WTC11 (cell line): ENCODE measurements around the gene RPL10A. TPM values are rescaled to one million over a fixed set of nuclear protein-coding genes. Genes with fewer than 3 reads are reported as not detected.
A peak's percentile ranks its signal among the peaks of the same experiment; 100 is the strongest.

ENCODE experiments used
- AR ChIP-seq: fragments of 250-450 bp; sonication (Bioruptor Pico); IDR thresholded peaks from 2 replicates; pipeline ENCODE4 v1.9.0; 2021; ENCODE audit warnings: mild to moderate bottlenecking
- CREM ChIP-seq: sonication (generic); formaldehyde crosslinking; IDR thresholded peaks from 2 replicates; pipeline ENCODE4 v1.8.1; 2022; ENCODE audit warnings: mild to moderate bottlenecking, missing genetic modification reagents, moderate library complexity
- E2F4 ChIP-seq: sonication (generic); formaldehyde crosslinking; IDR thresholded peaks from 2 replicates; pipeline ENCODE4 v1.8.1; 2022; ENCODE audit warnings: low read depth, mild to moderate bottlenecking, moderate library complexity, missing genetic modification reagents, borderline replicate concordance
- E2F5 ChIP-seq: sonication (generic); formaldehyde crosslinking; IDR thresholded peaks from 2 replicates; pipeline ENCODE4 v1.8.1; 2022; ENCODE audit warnings: mild to moderate bottlenecking, moderate library complexity, missing genetic modification reagents
- ERG ChIP-seq: fragments of 250-450 bp; sonication (Bioruptor Pico); IDR thresholded peaks from 2 replicates; pipeline ENCODE4 v1.8.0; 2021; ENCODE audit warnings: mild to moderate bottlenecking
- FOXK1 ChIP-seq: sonication (generic); formaldehyde crosslinking; IDR thresholded peaks from 2 replicates; pipeline ENCODE4 v1.8.0; 2022; ENCODE audit warnings: mild to moderate bottlenecking, moderate library complexity, missing genetic modification reagents
- GRHL2 ChIP-seq: fragments of 250-450 bp; sonication (Bioruptor Pico); IDR thresholded peaks from 2 replicates; pipeline ENCODE4 v1.8.0; 2022; ENCODE audit warnings: mild to moderate bottlenecking, moderate library complexity; ENCODE audit not compliant: insufficient replicate concordance, severe bottlenecking
- HMGXB4 ChIP-seq: sonication (generic); formaldehyde crosslinking; IDR thresholded peaks from 2 replicates; pipeline ENCODE4 v1.8.1; 2023; ENCODE audit warnings: mild to moderate bottlenecking, moderate library complexity, missing genetic modification reagents
- MLX ChIP-seq: sonication (generic); formaldehyde crosslinking; IDR thresholded peaks from 2 replicates; pipeline ENCODE4 v1.8.1; 2023; ENCODE audit warnings: mild to moderate bottlenecking, missing genetic modification reagents, moderate library complexity
- NFATC4 ChIP-seq: fragments of 250-450 bp; sonication (Bioruptor Pico); IDR thresholded peaks from 2 replicates; pipeline ENCODE4 v1.9.0; 2021; ENCODE audit warnings: mild to moderate bottlenecking
- NFE2L1 ChIP-seq: sonication (generic); formaldehyde crosslinking; IDR thresholded peaks from 2 replicates; pipeline ENCODE4 v1.8.1; 2023; ENCODE audit warnings: missing genetic modification reagents
- NR2C2 ChIP-seq: sonication (generic); formaldehyde crosslinking; IDR thresholded peaks from 2 replicates; pipeline ENCODE4 v1.8.0; 2022; ENCODE audit warnings: mild to moderate bottlenecking, missing genetic modification reagents
- NR3C1 ChIP-seq: sonication (generic); formaldehyde crosslinking; conservative IDR thresholded peaks from 2 replicates; pipeline ENCODE4 v1.8.1; 2023; ENCODE audit warnings: low read depth, mild to moderate bottlenecking, missing genetic modification reagents
- PRRX2 ChIP-seq: fragments of 250-450 bp; sonication (Bioruptor Pico); IDR thresholded peaks from 2 replicates; pipeline ENCODE4 v1.8.0; 2021; ENCODE audit warnings: mild to moderate bottlenecking
- SMAD3 ChIP-seq: sonication (generic); formaldehyde crosslinking; IDR thresholded peaks from 2 replicates; pipeline ENCODE4 v1.8.0; 2022; ENCODE audit warnings: missing genetic modification reagents, mild to moderate bottlenecking, borderline replicate concordance
- SMAD4 ChIP-seq: sonication (generic); formaldehyde crosslinking; IDR thresholded peaks from 2 replicates; pipeline ENCODE4 v1.8.0; 2022; ENCODE audit warnings: mild to moderate bottlenecking, missing genetic modification reagents
- TCF7 ChIP-seq: sonication (generic); formaldehyde crosslinking; IDR thresholded peaks from 2 replicates; pipeline ENCODE4 v1.8.0; 2022; ENCODE audit warnings: mild to moderate bottlenecking, low read depth, missing genetic modification reagents, moderate library complexity
- TEAD1 ChIP-seq: sonication (generic); formaldehyde crosslinking; IDR thresholded peaks from 2 replicates; pipeline ENCODE4 v1.8.0; 2022; ENCODE audit warnings: mild to moderate bottlenecking, missing genetic modification reagents
- USF2 ChIP-seq: sonication (generic); formaldehyde crosslinking; IDR thresholded peaks from 2 replicates; pipeline ENCODE4 v1.8.1; 2023; ENCODE audit warnings: mild to moderate bottlenecking, missing genetic modification reagents, moderate library complexity
- ZBTB21 ChIP-seq: sonication (generic); formaldehyde crosslinking; IDR thresholded peaks from 2 replicates; pipeline ENCODE4 v1.8.1; 2023; ENCODE audit warnings: mild to moderate bottlenecking, missing genetic modification reagents, borderline replicate concordance
- ZBTB43 ChIP-seq: sonication (generic); formaldehyde crosslinking; IDR thresholded peaks from 2 replicates; pipeline ENCODE4 v1.8.1; 2023; ENCODE audit warnings: mild to moderate bottlenecking, missing genetic modification reagents
- ZNF121 ChIP-seq: sonication (generic); formaldehyde crosslinking; IDR thresholded peaks from 2 replicates; pipeline ENCODE4 v1.8.0; 2023; ENCODE audit warnings: missing genetic modification reagents
- ZNF396 ChIP-seq: fragments of 250-450 bp; sonication (Bioruptor Pico); IDR thresholded peaks from 2 replicates; pipeline ENCODE4 v1.8.0; 2021; ENCODE audit warnings: mild to moderate bottlenecking, moderate library complexity, borderline replicate concordance
- ZNF425 ChIP-seq: fragments of 250-450 bp; sonication (Bioruptor Pico); conservative IDR thresholded peaks from 2 replicates; pipeline ENCODE4 v1.9.0; 2021; ENCODE audit warnings: mild to moderate bottlenecking
- ZNF671 ChIP-seq: fragments of 250-450 bp; sonication (Bioruptor Pico); IDR thresholded peaks from 2 replicates; pipeline ENCODE4 v1.8.0; 2021; ENCODE audit warnings: mild to moderate bottlenecking
- total RNA-seq: library from RNA; stranded (reverse); gene quantifications from 3 replicates; pipeline ENCODE4 v1.2.3, GENCODE V29; 2021

The RPL10A gene
- total RNA-seq, 1 experiment from 2014 or later, result 1,829 TPM

GRCh38 chr6:35468181-35468979, at the start of gene RPL10A (continued):
- no peak; the same call in 1 of the 2 replicates for TF ChIP-seq ZBTB43 (CRISPR knock-in tag)
- 0 out of 2 replicates have a peak, but pooled peaks have one; percentile 13 for TF ChIP-seq NFATC4
- TF ChIP-seq NR3C1, result no peak
- peak; percentile 51 for TF ChIP-seq E2F5 (CRISPR knock-in tag)
- TF ChIP-seq GRHL2 (CRISPR knock-in tag), result no peak
- peak; percentile 86 for TF ChIP-seq HMGXB4 (CRISPR knock-in tag)
- TF ChIP-seq MLX (CRISPR knock-in tag), result no peak
- peak; percentile 63; the same call in 1 of the 2 replicates for TF ChIP-seq FOXK1
- no peak for TF ChIP-seq E2F4 (CRISPR knock-in tag)
- TF ChIP-seq ERG (CRISPR knock-in tag), result 0 out of 2 replicates have a peak, but pooled peaks have one; percentile 21
- 0 out of 2 replicates have a peak, but pooled peaks have one; percentile 32 for TF ChIP-seq SMAD4 (CRISPR knock-in tag)
- TF ChIP-seq TEAD1, result peak; percentile 96
- no peak for TF ChIP-seq NR2C2
- TF ChIP-seq PRRX2 (CRISPR knock-in tag), result 0 out of 2 replicates have a peak, but pooled peaks have one; percentile 49
- TF ChIP-seq ZNF396 (CRISPR knock-in tag), result no peak
- no peak for TF ChIP-seq ZNF425 (CRISPR knock-in tag)
- TF ChIP-seq ZBTB21 (CRISPR knock-in tag), result no peak
- TF ChIP-seq ZNF121 (CRISPR knock-in tag), result no peak
- TF ChIP-seq NFE2L1 (CRISPR knock-in tag), result no peak; the same call in 1 of the 2 replicates
- TF ChIP-seq AR (CRISPR knock-in tag), result no peak
- peak; percentile 95 for TF ChIP-seq SMAD3 (CRISPR knock-in tag)
- no peak for TF ChIP-seq USF2 (CRISPR knock-in tag)
- TF ChIP-seq CREM, result 0 out of 2 replicates have a peak, but pooled peaks have one; percentile 52
- 0 out of 2 replicates have a peak, but pooled peaks have one; percentile 77 for TF ChIP-seq ZNF671 (CRISPR knock-in tag)
- TF ChIP-seq TCF7 (CRISPR knock-in tag), result no peak
